HepG2 (cell line): ENCODE results near the gene HECTD3. TPM values are rescaled to one million over a fixed set of nuclear protein-coding genes. Genes with fewer than 3 reads are reported as not detected.

Experiments used
- CEBPG ChIP-seq: IDR thresholded peaks from 2 replicates; pipeline ENCODE4 v1.6.1; 2016
- CREM ChIP-seq, 2 experiments: sonication (generic) in 1 of 2; formaldehyde crosslinking in 1 of 2; IDR thresholded peaks; 2 replicates each; pipeline versions ENCODE4 v1.4.0 to v1.6.1; 2016 to 2020; ENCODE audit warnings: antibody characterized with exemption in 1 of 2, mild to moderate bottlenecking in 1 of 2, missing genetic modification reagents in 1 of 2
- DNMT1 ChIP-seq: sonication (generic); formaldehyde crosslinking; IDR thresholded peaks from 2 replicates; pipeline ENCODE4 v1.5.1; 2020; ENCODE audit warnings: mild to moderate bottlenecking, missing genetic modification reagents
- GABPB1 ChIP-seq: IDR thresholded peaks from 2 replicates; pipeline ENCODE4 v1.6.1; 2016; ENCODE audit warnings: mild to moderate bottlenecking, missing genetic modification reagents, moderate library complexity, missing compliant biosample characterization
- KDM5A ChIP-seq: fragments of 200-600 bp; sonication (generic); IDR thresholded peaks from 2 replicates; pipeline ENCODE4 v1.7.0; 2018; ENCODE audit warnings: antibody characterized with exemption, mild to moderate bottlenecking, low read length, borderline replicate concordance
- NCOA1 ChIP-seq: sonication (generic); formaldehyde crosslinking; IDR thresholded peaks from 2 replicates; pipeline ENCODE4 v1.9.0; 2021; ENCODE audit warnings: missing genetic modification reagents
- NFATC3 ChIP-seq: sonication (generic); formaldehyde crosslinking; IDR thresholded peaks from 2 replicates; pipeline ENCODE4 v1.5.1; 2020; ENCODE audit warnings: mild to moderate bottlenecking, missing genetic modification reagents
- NFYC ChIP-seq: IDR thresholded peaks from 2 replicates; pipeline ENCODE4 v1.6.1; 2016; ENCODE audit warnings: missing genetic modification reagents, missing compliant biosample characterization
- PHF20 ChIP-seq: sonication (generic); formaldehyde crosslinking; IDR thresholded peaks from 2 replicates; pipeline ENCODE4 v1.5.0; 2020; ENCODE audit warnings: mild to moderate bottlenecking, missing genetic modification reagents
- POLR2G ChIP-seq: fragments of 200-400 bp; formaldehyde crosslinking; IDR thresholded peaks from 2 replicates; pipeline ENCODE4 v1.6.1; 2018; ENCODE audit warnings: mild to moderate bottlenecking, low read depth, low read length, moderate library complexity
- REL ChIP-seq: sonication (generic); formaldehyde crosslinking; conservative IDR thresholded peaks from 2 replicates; pipeline ENCODE4 v1.8.0; 2022; ENCODE audit warnings: mild to moderate bottlenecking, missing genetic modification reagents, moderate library complexity
- SAP130 ChIP-seq: IDR thresholded peaks from 2 replicates; pipeline ENCODE4 v1.6.1; 2016; ENCODE audit warnings: low read depth
- TOE1 ChIP-seq: sonication (generic); formaldehyde crosslinking; IDR thresholded peaks from 2 replicates; pipeline ENCODE4 v1.4.0; 2020; ENCODE audit warnings: mild to moderate bottlenecking, missing genetic modification reagents
- ZNF335 ChIP-seq: sonication (generic); formaldehyde crosslinking; IDR thresholded peaks from 2 replicates; pipeline ENCODE4 v1.4.0; 2020; ENCODE audit warnings: missing genetic modification reagents
- ZNF547 ChIP-seq: sonication (generic); formaldehyde crosslinking; IDR thresholded peaks from 2 replicates; pipeline ENCODE4 v1.5.1; 2020; ENCODE audit warnings: mild to moderate bottlenecking, missing genetic modification reagents
- ZNF567 ChIP-seq: sonication (generic); formaldehyde crosslinking; IDR thresholded peaks from 2 replicates; pipeline ENCODE4 v1.8.1; 2023; ENCODE audit warnings: mild to moderate bottlenecking, missing genetic modification reagents, borderline replicate concordance
- ZNF598 ChIP-seq: sonication (generic); formaldehyde crosslinking; IDR thresholded peaks from 2 replicates; pipeline ENCODE4 v1.5.1; 2020; ENCODE audit warnings: mild to moderate bottlenecking, missing genetic modification reagents, borderline replicate concordance
- ZNF720 ChIP-seq: sonication (generic); formaldehyde crosslinking; IDR thresholded peaks from 2 replicates; pipeline ENCODE4 v1.4.0; 2020; ENCODE audit warnings: missing genetic modification reagents
- ZSCAN9 ChIP-seq: IDR thresholded peaks from 2 replicates; pipeline ENCODE4 v1.6.1; 2016; ENCODE audit warnings: borderline replicate concordance
- polyA plus RNA-seq, 8 experiments: library from polyadenylated mRNA; depleted of rRNA in 3 of 8; stranded (reverse) in 7 of 8; unstranded in 1 of 8; fragments of >200 nt; fragmentation: Illumina TruSeq in 4 of 8; extraction: Trizol in 4 of 8; gene quantifications; 2 replicates each; pipeline versions ENCODE4 v1.2.1 to v1.2.3, GENCODE V29; 2011 to 2016; ENCODE audit warnings: low read depth in 4 of 8, missing spikeins in 1 of 8, mixed read lengths in 1 of 8; ENCODE audit not compliant: insufficient read depth in 1 of 8
- total RNA-seq, 5 experiments: library from RNA; depleted of rRNA; stranded (reverse); fragments of >200 nt; fragmentation: Illumina TruSeq; extraction: Trizol; gene quantifications; 2 replicates each; pipeline ENCODE4 v1.2.3, GENCODE V29; 2016; ENCODE audit warnings: low read depth in 1 of 5
- TF ChIP-seq, protein P1 (sequence below): sonication (generic); formaldehyde crosslinking; IDR thresholded peaks from 2 replicates; pipeline ENCODE4 v1.4.0; 2020; ENCODE audit warnings: mild to moderate bottlenecking, missing genetic modification reagents
- TF ChIP-seq, protein P2 (sequence below): sonication (generic); formaldehyde crosslinking; IDR thresholded peaks from 2 replicates; pipeline ENCODE4 v1.5.0; 2020; ENCODE audit warnings: mild to moderate bottlenecking, low read depth, missing genetic modification reagents, borderline replicate concordance
- TF ChIP-seq, protein P3 (sequence below): sonication (generic); formaldehyde crosslinking; IDR thresholded peaks from 2 replicates; pipeline ENCODE4 v1.4.0; 2020; ENCODE audit warnings: missing genetic modification reagents, low read depth, mild to moderate bottlenecking, borderline replicate concordance
- TF ChIP-seq, protein P4 (sequence below): fragments of 450-650 bp; IDR thresholded peaks from 2 replicates; pipeline ENCODE4 v1.6.1; 2017
- TF ChIP-seq, protein P5 (sequence below): sonication (generic); formaldehyde crosslinking; IDR thresholded peaks from 2 replicates; pipeline ENCODE4 v1.5.0; 2020; ENCODE audit warnings: mild to moderate bottlenecking, missing genetic modification reagents, moderate library complexity

The HECTD3 gene
- total and polyA plus RNA-seq, 2 of the 13 experiments (the other 11 are each of a cell fraction or from before 2014, with no cell fraction given) = 18.6 to 24.5 TPM

DNA sequence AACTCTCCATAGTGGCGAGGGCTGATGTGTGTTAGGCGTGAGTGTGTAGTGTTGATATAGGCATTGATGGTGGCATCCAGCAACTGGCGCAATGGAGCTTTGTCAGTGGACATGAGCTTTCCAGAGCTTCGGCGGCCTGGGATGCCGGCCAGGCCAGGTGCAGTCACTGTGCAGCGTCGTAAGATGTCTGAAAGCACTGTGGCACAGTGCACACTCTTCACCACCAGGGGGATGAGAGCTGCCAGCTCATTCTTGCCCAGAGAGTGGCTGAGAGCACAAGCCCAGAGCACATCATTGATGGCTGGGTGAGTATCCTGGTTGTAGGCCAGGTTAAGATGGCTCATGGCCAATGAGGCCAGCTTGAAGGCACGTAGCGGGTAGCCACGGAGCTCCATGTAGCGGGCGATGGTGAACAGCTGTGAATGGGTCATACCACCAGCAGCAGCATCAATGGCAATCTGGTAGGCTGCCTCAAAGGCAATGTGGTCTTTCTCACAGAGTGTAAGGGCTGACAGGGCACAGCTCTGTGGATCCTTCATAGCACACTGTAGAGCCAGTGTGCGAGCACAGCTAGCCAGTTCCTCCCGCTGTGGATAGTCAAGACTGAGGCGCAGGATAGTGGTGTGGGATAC, 7.6 kb upstream of the HECTD3 start (continued):
- TF ChIP-seq CREM (IDR thresholded peaks at IDR 0.05) (no peak), CREM (CRISPR knock-in tag; IDR thresholded peaks at IDR 0.05) (no peak), ZNF720 (CRISPR knock-in tag) (no peak), NFYC (no peak), PHF20 (CRISPR knock-in tag) (no peak), ZNF567 (CRISPR knock-in tag) (no peak), ZSCAN9 (CRISPR knock-in tag) (no peak), REL (no peak), POLR2G (no peak), ZNF547 (CRISPR knock-in tag) (no peak), CEBPG (0 out of 2 replicates have a peak, but pooled peaks have one; percentile 8), NCOA1 (CRISPR knock-in tag) (no peak), ZNF598 (no peak), DNMT1 (CRISPR knock-in tag) (no peak), TOE1 (CRISPR knock-in tag) (no peak), SAP130 (0 out of 2 replicates have a peak, but pooled peaks have one; percentile 17), NFATC3 (CRISPR knock-in tag) (no peak), ZNF335 (CRISPR knock-in tag) (no peak), KDM5A (no peak), GABPB1 (no peak)
- TF ChIP-seq, protein P1, sequence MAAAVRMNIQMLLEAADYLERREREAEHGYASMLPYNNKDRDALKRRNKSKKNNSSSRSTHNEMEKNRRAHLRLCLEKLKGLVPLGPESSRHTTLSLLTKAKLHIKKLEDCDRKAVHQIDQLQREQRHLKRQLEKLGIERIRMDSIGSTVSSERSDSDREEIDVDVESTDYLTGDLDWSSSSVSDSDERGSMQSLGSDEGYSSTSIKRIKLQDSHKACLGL (CRISPR knock-in tag) = no peak
- TF ChIP-seq, protein P2, sequence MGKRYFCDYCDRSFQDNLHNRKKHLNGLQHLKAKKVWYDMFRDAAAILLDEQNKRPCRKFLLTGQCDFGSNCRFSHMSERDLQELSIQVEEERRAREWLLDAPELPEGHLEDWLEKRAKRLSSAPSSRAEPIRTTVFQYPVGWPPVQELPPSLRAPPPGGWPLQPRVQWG (CRISPR knock-in tag) = no peak
- TF ChIP-seq, protein P3, sequence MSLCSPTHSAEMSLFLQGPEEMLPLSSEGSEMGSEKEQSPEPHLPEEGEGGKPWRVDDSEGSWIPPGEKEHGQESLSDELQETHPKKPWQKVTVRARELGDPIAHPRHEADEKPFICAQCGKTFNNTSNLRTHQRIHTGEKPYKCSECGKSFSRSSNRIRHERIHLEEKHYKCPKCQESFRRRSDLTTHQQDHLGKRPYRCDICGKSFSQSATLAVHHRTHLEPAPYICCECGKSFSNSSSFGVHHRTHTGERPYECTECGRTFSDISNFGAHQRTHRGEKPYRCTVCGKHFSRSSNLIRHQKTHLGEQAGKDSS (CRISPR knock-in tag) = 0 out of 2 replicates have a peak, but pooled peaks have one; percentile 36
- TF ChIP-seq, protein P4, sequence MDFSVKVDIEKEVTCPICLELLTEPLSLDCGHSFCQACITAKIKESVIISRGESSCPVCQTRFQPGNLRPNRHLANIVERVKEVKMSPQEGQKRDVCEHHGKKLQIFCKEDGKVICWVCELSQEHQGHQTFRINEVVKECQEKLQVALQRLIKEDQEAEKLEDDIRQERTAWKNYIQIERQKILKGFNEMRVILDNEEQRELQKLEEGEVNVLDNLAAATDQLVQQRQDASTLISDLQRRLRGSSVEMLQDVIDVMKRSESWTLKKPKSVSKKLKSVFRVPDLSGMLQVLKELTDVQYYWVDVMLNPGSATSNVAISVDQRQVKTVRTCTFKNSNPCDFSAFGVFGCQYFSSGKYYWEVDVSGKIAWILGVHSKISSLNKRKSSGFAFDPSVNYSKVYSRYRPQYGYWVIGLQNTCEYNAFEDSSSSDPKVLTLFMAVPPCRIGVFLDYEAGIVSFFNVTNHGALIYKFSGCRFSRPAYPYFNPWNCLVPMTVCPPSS = no peak
- TF ChIP-seq, protein P5, sequence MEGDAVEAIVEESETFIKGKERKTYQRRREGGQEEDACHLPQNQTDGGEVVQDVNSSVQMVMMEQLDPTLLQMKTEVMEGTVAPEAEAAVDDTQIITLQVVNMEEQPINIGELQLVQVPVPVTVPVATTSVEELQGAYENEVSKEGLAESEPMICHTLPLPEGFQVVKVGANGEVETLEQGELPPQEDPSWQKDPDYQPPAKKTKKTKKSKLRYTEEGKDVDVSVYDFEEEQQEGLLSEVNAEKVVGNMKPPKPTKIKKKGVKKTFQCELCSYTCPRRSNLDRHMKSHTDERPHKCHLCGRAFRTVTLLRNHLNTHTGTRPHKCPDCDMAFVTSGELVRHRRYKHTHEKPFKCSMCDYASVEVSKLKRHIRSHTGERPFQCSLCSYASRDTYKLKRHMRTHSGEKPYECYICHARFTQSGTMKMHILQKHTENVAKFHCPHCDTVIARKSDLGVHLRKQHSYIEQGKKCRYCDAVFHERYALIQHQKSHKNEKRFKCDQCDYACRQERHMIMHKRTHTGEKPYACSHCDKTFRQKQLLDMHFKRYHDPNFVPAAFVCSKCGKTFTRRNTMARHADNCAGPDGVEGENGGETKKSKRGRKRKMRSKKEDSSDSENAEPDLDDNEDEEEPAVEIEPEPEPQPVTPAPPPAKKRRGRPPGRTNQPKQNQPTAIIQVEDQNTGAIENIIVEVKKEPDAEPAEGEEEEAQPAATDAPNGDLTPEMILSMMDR (CRISPR knock-in tag) = peak; percentile 86
